K562 (cell line): ENCODE results near the gene TKT. TPM values are rescaled to one million over a fixed set of nuclear protein-coding genes. Genes with fewer than 3 reads are reported as not detected.
A peak's percentile ranks its signal among the peaks of the same experiment; 100 is the strongest.

Source experiments
- ATF1 ChIP-seq, 2 experiments: fragments of 450-650 bp in 1 of 2; IDR thresholded peaks; 2 replicates each; pipeline ENCODE4 v1.6.1; 2016; ENCODE audit warnings: missing compliant biosample characterization in 1 of 2, missing genetic modification characterization in 1 of 2
- BMI1 ChIP-seq: fragments of 150-350 bp; IDR thresholded peaks from 2 replicates; pipeline ENCODE4 v1.6.1; 2014; ENCODE audit warnings: low read length
- CBX5 ChIP-seq: IDR thresholded peaks from 2 replicates; pipeline ENCODE4 v1.6.1; 2014; ENCODE audit warnings: low read depth, borderline replicate concordance
- CHD2 ChIP-seq: IDR thresholded peaks from 2 replicates; pipeline ENCODE4 v1.6.1; 2011; ENCODE audit warnings: low read depth, low read length
- CREBBP ChIP-seq: IDR thresholded peaks from one replicate; pipeline ENCODE4 v1.6.1; 2012; ENCODE audit warnings: low read depth, mild to moderate bottlenecking, control low read depth, inconsistent platforms, low read length
- ELF2 ChIP-seq: fragments of 250-450 bp; sonication (Bioruptor Pico); IDR thresholded peaks from 2 replicates; pipeline ENCODE4 v1.5.0; 2021; ENCODE audit warnings: mild to moderate bottlenecking
- GTF2F1 ChIP-seq: IDR thresholded peaks from 2 replicates; pipeline ENCODE4 v1.6.1; 2011; ENCODE audit warnings: low read depth, low read length, improper control_type of control experiment
- HDAC3 ChIP-seq: fragments of 450-650 bp; IDR thresholded peaks from 2 replicates; pipeline ENCODE4 v1.6.1; 2018; ENCODE audit warnings: borderline replicate concordance, mild to moderate bottlenecking, moderate library complexity; ENCODE audit not compliant: partially characterized antibody
- IFI16 ChIP-seq: fragments of 250-450 bp; sonication (Bioruptor Pico); IDR thresholded peaks from 2 replicates; pipeline ENCODE4 v2.1.2; 2022; ENCODE audit warnings: mild to moderate bottlenecking, inconsistent platforms
- KAT7 ChIP-seq: sonication (generic); formaldehyde crosslinking; IDR thresholded peaks from 2 replicates; pipeline ENCODE4 v1.8.0; 2022; ENCODE audit warnings: missing genetic modification reagents, mild to moderate bottlenecking, borderline replicate concordance
- KLF6 ChIP-seq: fragments of 250-450 bp; sonication (Bioruptor Pico); IDR thresholded peaks from 2 replicates; pipeline ENCODE4 v1.4.0; 2020; ENCODE audit warnings: mild to moderate bottlenecking, moderate library complexity, borderline replicate concordance
- MCM2 ChIP-seq: fragments of 450-650 bp; IDR thresholded peaks from 2 replicates; pipeline ENCODE4 v1.6.1; 2017; ENCODE audit warnings: low read depth, mild to moderate bottlenecking
- PHF20 ChIP-seq: fragments of 450-650 bp; IDR thresholded peaks from 2 replicates; pipeline ENCODE4 v1.6.1; 2018; ENCODE audit not compliant: partially characterized antibody
- POLR2B ChIP-seq: fragments of 450-650 bp; IDR thresholded peaks from 2 replicates; pipeline ENCODE4 v1.6.1; 2018; ENCODE audit warnings: low read depth; ENCODE audit not compliant: partially characterized antibody
- STAT5A ChIP-seq: IDR thresholded peaks from 2 replicates; pipeline ENCODE4 v1.6.1; 2012; ENCODE audit warnings: low read length, inconsistent platforms, borderline replicate concordance
- TFAM ChIP-seq: fragments of 250-450 bp; sonication (Bioruptor Pico); conservative IDR thresholded peaks from 2 replicates; pipeline ENCODE4 v1.5.0; 2021; ENCODE audit warnings: mild to moderate bottlenecking, moderate library complexity
- THAP7 ChIP-seq: fragments of 250-450 bp; sonication (Bioruptor Pico); IDR thresholded peaks from 2 replicates; pipeline ENCODE4 v1.5.0; 2021
- YY1 ChIP-seq, 3 experiments: IDR thresholded peaks; 2 replicates each; pipeline ENCODE4 v1.6.1; 2011; ENCODE audit warnings: low read length in 2 of 3, mild to moderate bottlenecking in 2 of 3, moderate library complexity in 2 of 3, borderline replicate concordance in 1 of 3, control low read depth in 1 of 3, low read depth in 1 of 3; ENCODE audit not compliant: insufficient read depth in 3 of 3, insufficient replicate concordance in 2 of 3, control insufficient read depth in 1 of 3, insufficient read length in 1 of 3; ENCODE audit errors: extremely low read depth in 1 of 3
- ZBTB7A ChIP-seq: IDR thresholded peaks from 2 replicates; pipeline ENCODE4 v1.6.1; 2011; ENCODE audit warnings: low read depth, mild to moderate bottlenecking, low read length, moderate library complexity, borderline replicate concordance; ENCODE audit not compliant: control insufficient read depth
- ZFP30 ChIP-seq: fragments of 250-450 bp; sonication (Bioruptor Pico); IDR thresholded peaks from 2 replicates; pipeline ENCODE4 v1.8.0; 2022; ENCODE audit warnings: moderate library complexity, mild to moderate bottlenecking, inconsistent platforms, borderline replicate concordance
- ZNF140 ChIP-seq: fragments of 250-450 bp; sonication (Bioruptor Pico); IDR thresholded peaks from 2 replicates; pipeline ENCODE4 v1.8.0; 2021; ENCODE audit warnings: moderate library complexity, mild to moderate bottlenecking, inconsistent platforms
- ZNF197 ChIP-seq: fragments of 200-800 bp; sonication (Bioruptor generic); IDR thresholded peaks from 2 replicates; pipeline ENCODE4 v1.6.1; 2016; ENCODE audit warnings: low read depth, missing genetic modification characterization, missing compliant biosample characterization
- ZNF212 ChIP-seq: fragments of 450-650 bp; formaldehyde crosslinking; IDR thresholded peaks from 2 replicates; pipeline ENCODE4 v1.4.0; 2020; ENCODE audit warnings: mild to moderate bottlenecking
- ZNF75A ChIP-seq: fragments of 450-650 bp; formaldehyde crosslinking; IDR thresholded peaks from 2 replicates; pipeline ENCODE4 v1.4.0; 2020; ENCODE audit warnings: mild to moderate bottlenecking
- polyA plus RNA-seq, 8 experiments: library from polyadenylated mRNA; depleted of rRNA in 4 of 8; stranded (reverse) in 5 of 8; unstranded in 3 of 8; fragments of >200 nt; fragmentation: Nextera tagmentation in 2 of 8; fragmentation: Illumina TruSeq in 1 of 8; extraction: Ambion mirVana in 2 of 8; extraction: Trizol in 1 of 8; gene quantifications; 2 replicates each; pipeline versions ENCODE4 v1.2.1 to v1.2.3, GENCODE V29; 2011 to 2014; ENCODE audit warnings: inconsistent platforms in 1 of 8, missing spikeins in 1 of 8
- total RNA-seq, 7 experiments: library from RNA; depleted of rRNA in 6 of 7; stranded (reverse); fragments of >200 nt in 6 of 7; fragmentation: Illumina TruSeq in 2 of 7; extraction: Trizol in 2 of 7; gene quantifications; 2 replicates each; pipeline versions ENCODE4 v1.2.1 to v1.2.3, GENCODE V29; 2011 to 2021; ENCODE audit warnings: low replicate concordance in 1 of 7
- TF ChIP-seq, protein P1 (sequence below): sonication (generic); formaldehyde crosslinking; IDR thresholded peaks from 2 replicates; pipeline ENCODE4 v1.8.1; 2023; ENCODE audit warnings: mild to moderate bottlenecking, missing genetic modification reagents

Gene TKT
- total and polyA plus RNA-seq, 9 of the 15 experiments (the other 6 are each of a cell fraction or from before 2014, with no cell fraction given) = 58.1 to 401 (median 187) TPM

DNA sequence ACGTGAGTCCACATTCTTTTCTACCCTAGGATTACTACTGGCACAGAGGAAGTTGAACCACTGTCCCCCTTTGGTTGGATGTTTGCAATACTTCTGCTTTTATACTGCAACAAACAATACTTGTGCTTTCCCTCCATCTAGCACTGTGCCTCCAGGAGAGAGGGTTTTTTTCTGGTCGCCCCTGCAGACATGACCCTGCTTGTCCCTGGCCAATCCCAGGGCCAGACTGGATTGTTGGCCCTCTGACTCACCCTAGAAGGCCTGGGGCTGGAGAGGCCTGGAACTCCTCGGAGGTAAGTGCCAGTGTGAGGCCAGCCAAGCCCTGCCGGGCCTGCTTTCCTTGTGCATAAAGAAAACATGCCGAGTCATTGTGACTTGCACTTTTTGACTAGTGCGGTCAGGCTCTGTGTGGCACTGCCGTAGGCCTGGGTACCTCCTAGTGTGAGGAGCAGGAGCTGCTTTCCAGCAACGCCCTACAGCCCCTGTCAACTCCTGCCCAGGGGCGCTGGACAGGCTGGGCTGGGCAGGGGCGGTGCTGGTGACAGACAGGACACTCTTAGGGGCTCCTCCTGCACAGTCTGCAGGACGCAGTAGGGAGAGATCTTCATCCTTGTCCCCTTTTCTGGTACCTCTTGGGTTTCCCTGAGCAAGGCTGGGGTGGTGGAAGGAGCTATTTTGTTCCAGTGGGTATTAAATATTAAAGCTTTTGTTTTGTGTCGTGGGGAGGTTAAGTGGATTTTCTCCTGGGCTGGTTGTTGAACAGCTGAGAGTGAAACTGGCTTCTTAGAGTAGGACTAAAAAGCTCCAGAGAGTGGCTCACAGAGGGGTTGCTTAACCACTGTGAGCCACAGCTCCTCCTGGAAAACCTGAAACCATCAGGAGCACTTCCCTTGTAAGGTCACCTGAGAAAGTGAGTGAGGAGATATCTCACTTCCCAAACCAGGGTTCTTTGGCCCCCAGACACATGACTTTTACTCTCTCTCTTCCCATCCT is 14.4 kb upstream of the TKT start (continued):
- TF ChIP-seq, protein P1, sequence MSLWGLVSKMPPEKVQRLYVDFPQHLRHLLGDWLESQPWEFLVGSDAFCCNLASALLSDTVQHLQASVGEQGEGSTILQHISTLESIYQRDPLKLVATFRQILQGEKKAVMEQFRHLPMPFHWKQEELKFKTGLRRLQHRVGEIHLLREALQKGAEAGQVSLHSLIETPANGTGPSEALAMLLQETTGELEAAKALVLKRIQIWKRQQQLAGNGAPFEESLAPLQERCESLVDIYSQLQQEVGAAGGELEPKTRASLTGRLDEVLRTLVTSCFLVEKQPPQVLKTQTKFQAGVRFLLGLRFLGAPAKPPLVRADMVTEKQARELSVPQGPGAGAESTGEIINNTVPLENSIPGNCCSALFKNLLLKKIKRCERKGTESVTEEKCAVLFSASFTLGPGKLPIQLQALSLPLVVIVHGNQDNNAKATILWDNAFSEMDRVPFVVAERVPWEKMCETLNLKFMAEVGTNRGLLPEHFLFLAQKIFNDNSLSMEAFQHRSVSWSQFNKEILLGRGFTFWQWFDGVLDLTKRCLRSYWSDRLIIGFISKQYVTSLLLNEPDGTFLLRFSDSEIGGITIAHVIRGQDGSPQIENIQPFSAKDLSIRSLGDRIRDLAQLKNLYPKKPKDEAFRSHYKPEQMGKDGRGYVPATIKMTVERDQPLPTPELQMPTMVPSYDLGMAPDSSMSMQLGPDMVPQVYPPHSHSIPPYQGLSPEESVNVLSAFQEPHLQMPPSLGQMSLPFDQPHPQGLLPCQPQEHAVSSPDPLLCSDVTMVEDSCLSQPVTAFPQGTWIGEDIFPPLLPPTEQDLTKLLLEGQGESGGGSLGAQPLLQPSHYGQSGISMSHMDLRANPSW (CRISPR knock-in tag) = no peak
- TF ChIP-seq ELF2 = peak; percentile 51; the same call in 1 of the 2 replicates
- no peak for TF ChIP-seq PHF20
- TF ChIP-seq STAT5A = no peak
- TF ChIP-seq ZNF197 (CRISPR knock-in tag) = no peak
- TF ChIP-seq THAP7 (CRISPR knock-in tag) = no peak
- no peak for TF ChIP-seq ZBTB7A
- TF ChIP-seq MCM2 = no peak
- peak; percentile 20; the same call in 1 of the 2 replicates for TF ChIP-seq KLF6 (CRISPR knock-in tag)
- TF ChIP-seq CBX5 = no peak
- no peak for TF ChIP-seq HDAC3
- no peak for TF ChIP-seq TFAM (CRISPR knock-in tag)
- no peak for TF ChIP-seq CREBBP
- TF ChIP-seq ZNF140 (CRISPR knock-in tag) = no peak
- TF ChIP-seq IFI16 (CRISPR knock-in tag) = 0 out of 2 replicates have a peak, but pooled peaks have one; percentile 52
- TF ChIP-seq GTF2F1 = 0 out of 2 replicates have a peak, but pooled peaks have one; percentile 50
- TF ChIP-seq YY1 (IDR thresholded peaks at IDR 0.05; ENCODE audit: borderline replicate concordance in 1 of 3, control insufficient read depth in 1 of 3, extremely low read depth in 1 of 3, insufficient read depth in 3 of 3, insufficient read length in 1 of 3, insufficient replicate concordance in 2 of 3, low read depth in 1 of 3, low read length in 2 of 3) = peak in 1 of 3 experiments; percentile 18
- peak; percentile 31 for TF ChIP-seq POLR2B
- TF ChIP-seq CHD2 = no peak
- TF ChIP-seq ATF1 (CRISPR knock-in tag; IDR thresholded peaks at IDR 0.05) = no peak
- TF ChIP-seq ATF1 (tag; IDR thresholded peaks at IDR 0.05) = peak; percentile 41; the same call in 1 of the 2 replicates
- TF ChIP-seq ZNF75A (CRISPR knock-in tag) = no peak
- no peak for TF ChIP-seq ZNF212 (CRISPR knock-in tag)
- TF ChIP-seq KAT7 = no peak
- no peak for TF ChIP-seq ZFP30 (CRISPR knock-in tag)
- TF ChIP-seq BMI1 = no peak
